ENCODE measurements around the gene CANX. TPM values are rescaled to one million over a fixed set of nuclear protein-coding genes. Genes with fewer than 3 reads are reported as not detected.

The CANX gene
- polyA plus RNA-seq, 2 of the 4 experiments (the other 2 are of a cell fraction): 433 to 1,000 TPM

- FAIRE-seq: no peak
- no peak for TF ChIP-seq NPAS2 (CRISPR knock-in tag; IDR thresholded peaks at IDR 0.05; ENCODE audit: borderline replicate concordance)
- ChIA-PET CTCF (interaction anchor here (1.0 to 2.3 kb wide), 5 partner anchors 8 to 94 kb away, joined by 3 to 9 read pairs (median 6); no protein-coding TSS in a partner anchor), POLR2A (interaction anchor here (1.0 kb wide), 1 partner anchor 148 kb away, joined by 3 read pairs; the partner anchor contains the start of gene HNRNPH1)
- H3K4me3 ChIP-seq: no peak overlapping the region
- WGBS (ENCODE audit: missing lambda C conversion rate): 96% methylated on average over 4 of the region's 4 CpGs
- ATAC-seq: no peak
- H3K4me2 ChIP-seq: no peak overlapping the region
- no peaks in the 10 kb centered on the region for H3K9me3 ChIP-seq
- no peak for DNase-seq (ENCODE audit: low read depth in 1 of 2, low spot score in 1 of 2)
- peaks cover 2% of the 10 kb centered on the region for H3K4me1 ChIP-seq
- no peak overlapping the region for H3K27ac ChIP-seq
Observed at GRCh38 chr5:179771311-179771895, 72.6 kb downstream of the CANX start.

- H3K4me1 ChIP-seq: no peaks in the 10 kb centered on the region
- WGBS (ENCODE audit: missing lambda C conversion rate): 87% methylated on average over 6 of the region's 6 CpGs
- H3K4me2 ChIP-seq: no peak overlapping the region
- no peak for FAIRE-seq
- H3K27ac ChIP-seq: no peak overlapping the region
- CTCF ChIA-PET: interaction anchor here (1.3 to 2.3 kb wide), 3 partner anchors 9 to 24 kb away, joined by 6 to 9 read pairs (median 8); no protein-coding TSS in a partner anchor
- H3K9me3 ChIP-seq: no peaks in the 10 kb centered on the region
- POLR2A ChIA-PET: no interaction called here
- TF ChIP-seq HDAC2 (IDR thresholded peaks at IDR 0.05) (no peak), KDM1A (IDR thresholded peaks at IDR 0.05; ENCODE audit: low read depth) (no peak), RNF2 (IDR thresholded peaks at IDR 0.05; ENCODE audit: borderline replicate concordance, low read depth) (no peak), NPAS2 (CRISPR knock-in tag; IDR thresholded peaks at IDR 0.05; ENCODE audit: borderline replicate concordance) (no peak), FOSL2 (IDR thresholded peaks at IDR 0.05) (no peak), FOSL2 (CRISPR knock-in tag; IDR thresholded peaks at IDR 0.05) (no peak), POLR2AphosphoS2 (conservative IDR thresholded peaks at IDR 0.05; ENCODE audit: low read length) (no peak), RFX5 (IDR thresholded peaks at IDR 0.05) (no peak), FOSB (CRISPR knock-in tag; IDR thresholded peaks at IDR 0.05) (no peak), ATOH8 (CRISPR knock-in tag; IDR thresholded peaks at IDR 0.05; ENCODE audit: low read depth) (no peak), TFCP2L1 (CRISPR knock-in tag; IDR thresholded peaks at IDR 0.05) (no peak), CHD2 (IDR thresholded peaks at IDR 0.05; ENCODE audit: low read length, partially characterized antibody) (no peak), EHF (CRISPR knock-in tag; IDR thresholded peaks at IDR 0.05) (no peak), ESRRA (IDR thresholded peaks at IDR 0.05; ENCODE audit: borderline replicate concordance, low read length) (no peak), KDM5A (IDR thresholded peaks at IDR 0.05) (no peak), ELK1 (IDR thresholded peaks at IDR 0.05; ENCODE audit: low read depth, low read length) (no peak)
- TF ChIP-seq, protein P1, sequence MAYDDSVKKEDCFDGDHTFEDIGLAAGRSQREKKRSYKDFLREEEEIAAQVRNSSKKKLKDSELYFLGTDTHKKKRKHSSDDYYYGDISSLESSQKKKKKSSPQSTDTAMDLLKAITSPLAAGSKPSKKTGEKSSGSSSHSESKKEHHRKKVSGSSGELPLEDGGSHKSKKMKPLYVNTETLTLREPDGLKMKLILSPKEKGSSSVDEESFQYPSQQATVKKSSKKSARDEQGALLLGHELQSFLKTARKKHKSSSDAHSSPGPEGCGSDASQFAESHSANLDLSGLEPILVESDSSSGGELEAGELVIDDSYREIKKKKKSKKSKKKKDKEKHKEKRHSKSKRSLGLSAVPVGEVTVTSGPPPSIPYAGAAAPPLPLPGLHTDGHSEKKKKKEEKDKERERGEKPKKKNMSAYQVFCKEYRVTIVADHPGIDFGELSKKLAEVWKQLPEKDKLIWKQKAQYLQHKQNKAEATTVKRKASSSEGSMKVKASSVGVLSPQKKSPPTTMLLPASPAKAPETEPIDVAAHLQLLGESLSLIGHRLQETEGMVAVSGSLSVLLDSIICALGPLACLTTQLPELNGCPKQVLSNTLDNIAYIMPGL (CRISPR knock-in tag; IDR thresholded peaks at IDR 0.05; ENCODE audit: borderline replicate concordance): no peak
- H3K4me3 ChIP-seq: no peak overlapping the region
- DNase-seq (ENCODE audit: low read depth in 1 of 2, low spot score in 1 of 2): no peak
- no peak for ATAC-seq
Observed at GRCh38 chr5:179772351-179772750, 73.6 kb downstream of the CANX start.

GRCh38 chr5:179773686-179774040 lies 74.9 kb downstream of the CANX start:
- no peaks in the 10 kb centered on the region for H3K9me3 ChIP-seq
- ATAC-seq (no peak), FAIRE-seq (no peak), DNase-seq (ENCODE audit: low read depth in 1 of 2, low spot score in 1 of 2) (no peak)
- H3K27ac ChIP-seq: no peak overlapping the region
- no peak overlapping the region for H3K4me3 ChIP-seq
- no peak overlapping the region for H3K4me2 ChIP-seq
- no peaks in the 10 kb centered on the region for H3K4me1 ChIP-seq
- POLR2A ChIA-PET: no interaction called here
- no peak for TF ChIP-seq ATOH8 (CRISPR knock-in tag; IDR thresholded peaks at IDR 0.05; ENCODE audit: low read depth)
- TF ChIP-seq, protein P2, sequence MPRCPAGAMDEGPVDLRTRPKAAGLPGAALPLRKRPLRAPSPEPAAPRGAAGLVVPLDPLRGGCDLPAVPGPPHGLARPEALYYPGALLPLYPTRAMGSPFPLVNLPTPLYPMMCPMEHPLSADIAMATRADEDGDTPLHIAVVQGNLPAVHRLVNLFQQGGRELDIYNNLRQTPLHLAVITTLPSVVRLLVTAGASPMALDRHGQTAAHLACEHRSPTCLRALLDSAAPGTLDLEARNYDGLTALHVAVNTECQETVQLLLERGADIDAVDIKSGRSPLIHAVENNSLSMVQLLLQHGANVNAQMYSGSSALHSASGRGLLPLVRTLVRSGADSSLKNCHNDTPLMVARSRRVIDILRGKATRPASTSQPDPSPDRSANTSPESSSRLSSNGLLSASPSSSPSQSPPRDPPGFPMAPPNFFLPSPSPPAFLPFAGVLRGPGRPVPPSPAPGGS (IDR thresholded peaks at IDR 0.05): no peak
- WGBS (ENCODE audit: missing lambda C conversion rate): 96% methylated on average over 8 of the region's 9 CpGs
- CTCF ChIA-PET: interaction anchor here (0.5 to 4.5 kb wide), 3 partner anchors 10 to 416 kb away, joined by 3 to 38 read pairs (median 3); no protein-coding TSS in a partner anchor
